Activated CD4-positive, alpha-beta T cell treated with anti-CD3 and anti-CD28 coated beads, Interleukin-2, amount 50 U/mL, for 4 hours (primary cell): ENCODE results near the gene CCDC85C.

Experiments
- DNase-seq, 2 experiments: peaks; one replicate each; pipeline ENCODE4 v3.0.0-alpha.2; 2020

Gene CCDC85C

DNA sequence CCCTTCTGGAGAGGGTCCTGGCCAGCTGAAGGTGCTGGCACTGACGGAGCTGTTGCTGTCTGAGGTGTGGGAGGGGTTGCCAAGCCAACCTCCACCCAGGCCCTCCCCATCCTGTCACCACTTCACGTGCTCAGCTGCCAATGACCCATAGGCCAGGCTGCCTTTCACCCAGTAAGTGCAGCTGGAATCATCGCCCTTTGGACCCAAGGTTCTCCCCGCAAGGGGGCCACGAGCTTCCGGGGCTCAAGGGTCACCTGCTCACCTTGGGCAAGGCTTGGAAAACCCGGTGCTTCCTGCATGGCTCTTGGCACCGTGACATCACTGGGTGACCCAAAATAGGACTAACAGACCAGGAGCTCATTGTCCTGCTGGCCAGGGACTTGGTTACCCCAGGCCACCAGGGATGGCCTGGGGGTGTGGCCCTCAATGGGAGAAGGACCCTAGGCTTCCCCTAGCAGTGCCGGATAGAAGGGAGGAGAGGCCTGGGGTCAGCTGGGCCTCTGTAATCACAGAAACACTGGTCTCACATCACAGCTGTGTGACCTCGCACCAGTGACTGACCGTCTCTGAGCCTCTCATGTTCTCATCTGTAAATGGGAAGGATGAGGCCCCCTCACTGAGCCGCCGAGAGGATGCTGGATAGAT, 51.3 kb downstream of the CCDC85C start:
- no peak for DNase-seq

GRCh38 chr14:99552021-99552553, 51.9 kb downstream of the CCDC85C start:
- DNase-seq, result no peak

DNA sequence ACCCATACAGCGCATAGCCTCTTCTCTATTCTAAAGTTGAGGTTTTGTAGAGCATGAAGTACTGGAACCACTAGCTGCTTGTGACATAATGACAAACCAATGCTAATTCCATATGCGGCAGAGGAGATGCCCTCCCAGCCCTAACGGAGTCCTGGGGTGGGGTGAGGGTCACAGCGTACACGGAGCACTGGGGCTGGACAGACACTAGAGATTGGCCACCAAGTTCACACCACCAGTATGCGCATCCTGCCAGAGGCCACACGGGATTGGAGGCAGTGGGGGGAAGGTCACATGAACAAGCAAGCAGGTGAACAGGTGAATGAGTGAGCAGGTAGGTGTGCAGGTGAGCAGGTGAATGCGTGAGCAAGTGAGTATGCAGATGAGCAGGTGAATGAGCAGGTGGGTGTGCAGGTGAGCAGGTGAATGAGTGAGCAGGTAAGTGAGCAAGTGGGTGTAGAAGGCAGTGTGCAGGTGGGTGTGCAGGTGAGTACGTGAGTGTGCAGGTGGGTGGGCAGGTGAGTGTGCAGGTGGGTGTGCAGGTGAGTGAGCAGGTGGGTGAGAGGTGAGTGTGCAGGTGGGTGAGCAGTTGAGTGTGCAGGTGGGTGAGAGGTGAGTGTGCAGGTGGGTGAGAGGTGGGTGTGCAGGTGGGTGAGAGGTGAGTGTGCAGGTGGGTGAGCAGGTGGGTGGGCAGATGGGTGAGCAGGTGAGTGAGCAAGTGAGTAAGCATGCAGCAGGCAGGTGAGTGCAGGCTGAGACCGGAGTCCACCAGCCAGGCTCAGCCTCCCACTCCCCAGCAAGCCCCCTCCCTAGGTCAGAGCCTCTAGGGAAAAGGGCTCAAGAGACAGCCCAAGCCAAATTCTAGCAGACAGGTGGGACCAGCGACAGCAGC, 52.7 kb downstream of the CCDC85C start:
- DNase-seq, result no peak

DNA sequence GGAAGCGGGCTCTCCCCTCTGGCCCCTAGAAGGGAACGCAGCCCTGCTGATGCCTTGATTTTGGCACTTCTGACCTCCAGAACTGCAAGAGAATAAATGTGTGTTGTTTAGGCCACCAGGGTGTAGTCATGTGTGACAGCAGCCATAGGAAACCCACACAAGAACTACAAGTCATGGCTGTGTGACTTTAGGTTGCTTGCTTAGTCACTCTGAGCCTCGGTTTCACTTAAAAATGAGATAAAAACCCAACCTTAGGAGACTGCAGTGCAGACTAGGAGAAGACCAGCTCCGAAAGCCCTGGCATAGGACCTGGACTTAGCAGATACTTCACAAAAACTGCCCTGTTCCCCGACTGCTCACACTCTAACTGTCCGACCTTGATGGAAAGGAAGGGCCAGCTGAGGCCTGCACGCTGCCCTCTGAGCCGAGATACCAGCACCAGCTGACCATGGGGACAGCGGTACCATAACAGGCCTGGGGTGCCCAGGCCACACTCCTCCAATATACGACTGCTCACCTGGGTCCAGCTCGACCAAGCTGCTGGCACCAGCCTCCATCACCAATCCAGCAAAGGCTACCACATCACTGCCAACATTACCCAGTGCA, 53.5 kb downstream of the CCDC85C start:
- DNase-seq, result no peak

- DNase-seq, result no peak
These were observed 54.3 kb downstream of the CCDC85C start for GRCh38 chr14:99549684-99550083.

DNA sequence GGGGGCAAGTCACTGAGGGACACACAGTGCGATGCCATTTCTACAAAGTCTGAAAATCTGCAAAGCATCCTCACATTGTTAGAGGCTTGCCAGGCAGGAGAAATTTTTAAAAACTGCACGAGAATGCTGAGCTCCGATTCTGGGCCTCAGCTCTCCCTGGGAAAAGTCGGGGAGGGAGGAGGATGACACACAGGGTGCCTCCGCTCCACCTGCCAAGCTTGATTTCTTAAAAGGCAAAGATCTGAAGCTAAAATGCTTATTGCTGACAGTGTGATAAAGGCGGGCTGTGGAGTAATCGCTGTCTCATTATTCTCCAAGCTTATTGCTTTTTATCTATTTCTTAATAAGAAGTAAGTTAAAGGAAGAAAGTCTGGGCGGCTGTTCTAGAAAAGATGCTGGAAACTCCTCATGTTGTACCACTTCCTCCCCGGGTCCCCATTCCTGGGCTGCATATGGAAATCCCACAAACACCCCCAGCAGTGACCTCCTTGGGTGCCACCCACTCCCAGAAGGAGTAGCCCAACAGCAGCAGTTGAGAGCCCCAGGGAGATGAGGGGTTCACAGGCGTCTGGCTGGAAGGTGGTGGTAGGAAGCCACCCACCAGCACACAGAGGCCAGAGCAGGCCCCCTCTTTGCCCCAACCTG, 55.0 kb downstream of the CCDC85C start:
- DNase-seq, result no peak

- no peak for DNase-seq
These were observed 55.8 kb downstream of the CCDC85C start for GRCh38 chr14:99548255-99548654.

DNA sequence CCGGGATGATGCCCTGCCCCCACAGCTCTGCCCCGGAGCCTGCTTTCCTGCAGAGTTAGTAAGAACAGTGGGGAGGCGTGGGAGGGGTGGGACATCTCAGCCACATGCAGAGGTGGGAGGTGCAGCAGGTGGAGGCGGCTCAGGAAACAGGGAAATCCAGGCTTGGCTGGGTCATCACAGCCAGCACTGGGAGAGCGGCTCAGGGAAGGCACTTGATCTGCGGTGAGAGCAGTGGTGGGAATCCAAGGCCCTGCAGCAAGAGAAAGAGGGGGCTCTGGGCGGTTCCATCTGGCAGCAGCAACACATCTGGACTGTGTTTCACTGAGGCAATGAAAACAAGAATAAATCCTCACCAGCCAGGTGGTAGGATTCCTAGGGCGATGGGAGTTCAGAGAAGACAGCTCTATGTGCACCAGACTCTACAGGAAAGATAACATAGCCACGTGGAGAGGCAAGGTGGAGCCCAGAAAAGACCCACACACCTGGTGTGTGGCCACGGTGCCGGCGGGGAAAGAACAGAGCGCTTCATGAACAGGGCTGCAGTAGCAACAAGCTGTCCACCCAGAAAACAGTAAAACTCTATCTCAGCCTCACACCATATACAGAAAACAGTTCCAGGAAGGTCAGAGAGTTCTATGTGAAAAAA, 57.6 kb downstream of the CCDC85C start:
- no peak for DNase-seq

GRCh38 chr14:99545586-99545985, 58.4 kb downstream of the CCDC85C start:
- DNase-seq, result no peak

GRCh38 chr14:99544991-99545390, 59.0 kb downstream of the CCDC85C start:
- DNase-seq, result no peak

GRCh38 chr14:99543985-99544384, 60.0 kb downstream of the CCDC85C start:
- no peak for DNase-seq

DNA sequence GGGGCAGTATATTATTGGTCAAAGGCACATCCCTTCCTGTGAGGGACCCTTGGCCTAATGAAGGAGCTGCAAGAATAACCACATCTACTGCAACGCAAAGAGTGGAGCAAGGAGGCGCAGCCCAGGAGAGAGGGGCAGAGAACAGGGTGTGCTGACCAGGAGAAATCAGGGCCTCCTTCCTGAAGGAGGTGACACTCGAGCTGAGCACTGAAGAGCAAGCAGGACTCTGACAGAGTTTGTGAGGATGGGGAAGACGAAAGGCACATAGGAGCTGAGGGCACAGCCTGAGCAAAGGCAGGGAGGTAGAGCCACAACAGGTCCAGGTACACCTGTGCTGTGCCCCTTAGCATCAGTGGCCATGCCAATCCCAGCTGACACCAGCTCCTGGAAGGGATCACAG, 60.6 kb downstream of the CCDC85C start:
- no peak for DNase-seq

DNA sequence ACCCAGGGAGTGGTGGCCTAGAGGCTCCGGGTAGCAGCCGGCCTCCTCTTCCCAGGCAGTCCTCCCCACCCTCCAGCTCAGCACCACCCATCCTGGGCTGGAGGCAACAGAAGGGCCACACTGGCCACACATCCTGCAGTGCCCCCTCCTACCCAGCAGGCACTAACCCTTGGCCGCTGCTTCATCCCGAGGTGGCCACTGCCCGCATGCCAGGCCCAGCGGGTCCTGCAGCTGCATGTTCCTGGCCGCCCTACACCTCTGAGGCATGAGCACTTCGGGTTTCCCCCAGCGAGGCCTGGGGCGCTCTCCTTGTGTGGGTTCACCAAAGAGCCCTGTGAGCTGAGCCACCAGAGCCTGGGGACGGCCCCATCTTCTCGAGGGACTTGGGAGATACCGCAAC, 61.4 kb downstream of the CCDC85C start:
- no peak for DNase-seq

DNA sequence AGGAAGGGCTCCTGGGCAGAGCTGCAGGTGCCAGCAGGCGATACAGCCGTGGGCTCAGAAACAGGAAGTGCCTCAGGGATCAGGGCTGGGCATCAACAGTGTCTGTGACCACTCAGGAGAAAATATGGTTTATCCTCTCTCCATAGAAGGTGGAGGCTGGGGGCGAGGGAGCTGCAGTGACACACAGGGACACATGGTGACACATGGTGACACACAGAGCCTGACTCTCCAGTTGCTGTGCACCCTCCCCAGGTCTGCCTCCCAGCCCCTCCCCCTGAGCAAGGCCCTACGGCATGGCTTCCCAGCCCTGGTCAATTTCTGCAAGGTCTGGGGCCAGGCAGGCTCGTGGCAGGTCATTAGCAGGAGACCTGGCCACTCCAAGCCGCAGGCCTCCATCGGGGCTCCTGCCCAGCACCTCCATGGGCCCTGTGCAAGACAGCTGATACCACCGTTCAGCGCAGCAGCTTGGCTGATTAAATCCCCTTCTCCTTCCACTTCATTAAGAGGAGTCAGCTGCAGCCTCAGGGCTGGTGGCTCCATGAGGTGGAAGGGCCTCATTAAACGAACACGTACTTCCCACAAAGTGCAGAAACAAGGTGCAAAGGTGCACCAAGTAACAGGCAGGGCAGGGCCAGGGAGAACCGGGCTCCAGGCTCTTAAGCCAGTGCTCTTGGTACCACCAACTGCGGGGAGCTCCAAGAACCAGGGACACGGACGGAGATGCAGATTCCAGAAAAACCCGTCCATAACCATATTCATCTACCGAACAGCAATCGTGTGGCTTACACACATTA, 62.1 kb downstream of the CCDC85C start:
- DNase-seq, result no peak

GRCh38 chr14:99541211-99541610, 62.8 kb downstream of the CCDC85C start:
- no peak for DNase-seq

DNA sequence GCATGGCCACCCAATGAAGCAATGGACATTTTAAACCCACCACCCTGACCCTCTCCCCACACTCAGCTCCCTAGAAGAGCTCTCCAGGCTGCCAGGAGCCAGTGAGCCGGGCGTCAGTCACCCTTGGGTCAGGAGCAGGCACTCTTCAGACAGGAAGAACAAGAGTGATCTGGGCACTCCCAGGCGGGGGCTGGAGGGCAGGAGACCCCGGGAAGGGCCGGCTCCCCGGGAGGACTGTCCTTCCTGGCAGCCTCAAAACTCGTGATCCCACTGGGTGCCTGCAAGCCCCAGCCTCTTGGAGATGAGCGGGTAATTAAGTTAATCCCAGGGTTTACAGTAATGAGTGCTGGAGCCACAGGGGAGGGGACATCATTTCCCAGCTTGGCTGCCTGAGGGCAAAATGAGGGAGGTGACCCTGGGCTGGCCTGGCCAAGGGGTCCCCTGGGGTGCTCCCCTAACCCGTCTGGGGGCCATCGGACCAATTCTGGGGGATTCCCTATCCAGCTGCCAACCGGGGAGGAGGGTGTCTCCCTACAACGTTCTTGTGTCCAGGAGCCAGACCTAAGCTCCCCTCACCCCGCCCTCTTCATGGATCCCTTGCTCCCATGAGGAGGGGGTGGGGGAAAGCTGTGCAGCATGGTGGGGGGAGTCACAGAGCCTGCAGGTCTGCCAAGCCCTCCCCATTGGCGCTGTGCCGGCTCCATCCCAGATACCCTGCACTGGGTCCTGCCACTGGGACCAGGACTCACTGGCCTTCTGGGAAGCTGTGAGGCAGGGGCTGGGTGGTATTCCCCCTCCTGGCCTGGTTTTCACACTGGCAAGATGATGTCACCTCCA, 63.6 kb downstream of the CCDC85C start:
- no peak for DNase-seq

- DNase-seq, result no peak
These were observed 64.5 kb downstream of the CCDC85C start for GRCh38 chr14:99539491-99539890.

DNA sequence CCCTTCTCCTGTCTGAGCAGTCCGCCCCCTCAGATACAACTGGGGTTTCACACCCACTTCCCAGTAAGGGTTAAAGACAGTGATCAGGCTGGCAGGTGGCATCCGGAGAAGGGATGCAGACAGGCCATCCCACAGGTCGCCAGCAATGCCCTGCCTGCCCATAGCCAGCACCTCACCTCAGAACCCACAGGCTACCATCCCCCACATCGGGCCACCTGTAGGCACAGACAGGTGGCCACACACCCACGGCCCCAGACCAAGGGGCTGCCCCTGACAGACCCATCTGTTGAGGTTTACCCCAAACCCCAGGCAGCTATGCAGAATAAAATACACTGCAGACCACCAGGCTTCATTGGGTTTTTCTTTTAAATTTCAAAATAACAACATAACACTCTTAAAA, 65.3 kb downstream of the CCDC85C start:
- DNase-seq, result no peak

DNA sequence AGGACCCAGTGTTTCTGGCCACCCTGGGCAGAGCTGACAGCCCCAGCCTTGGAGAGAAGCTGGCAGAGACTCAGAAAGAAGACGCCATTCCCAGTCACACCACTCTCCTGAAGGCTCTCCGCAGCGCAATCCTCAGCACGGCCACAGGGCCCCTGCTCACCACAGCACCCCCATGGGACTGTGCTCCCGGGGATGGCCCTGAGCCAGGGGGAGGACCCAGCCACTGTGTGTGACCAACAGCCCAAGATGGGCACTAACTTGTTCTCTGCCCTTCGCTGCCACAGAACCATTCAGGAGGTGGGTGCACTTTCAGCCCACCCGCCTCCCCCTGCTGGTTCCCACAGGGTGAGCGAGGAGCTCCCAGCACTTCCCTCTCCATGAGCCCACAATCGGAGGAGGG, 65.7 kb downstream of the CCDC85C start:
- no peak for DNase-seq

GRCh38 chr14:99537399-99537798, 66.6 kb downstream of the CCDC85C start:
- no peak for DNase-seq
